ENCODE measurements around the gene IL17RA. TPM values are rescaled to one million over a fixed set of nuclear protein-coding genes. Genes with fewer than 3 reads are reported as not detected.

Gene IL17RA
- polyA plus RNA-seq, 1 donor (not counting 4 experiments of a cell fraction or from before 2014, with no cell fraction given): 6.0 TPM

- dilution Hi-C loops (cut with MboI; ENCODE audit: extremely low pct_ligation_motif_present, low sequenced_read_pairs): no loop called here
- no peak overlapping the region for H3K27ac ChIP-seq (ENCODE audit: control insufficient read depth, insufficient read depth, low read length)
- no peak overlapping the region for H3K4me3 ChIP-seq (ENCODE audit: control insufficient read depth in 2 of 3, extremely low read depth in 1 of 3, insufficient read depth in 2 of 3, low read depth in 1 of 3, low read length in 3 of 3)
- no peaks in the 10 kb centered on the region for H3K4me1 ChIP-seq (ENCODE audit: control insufficient read depth, extremely low read depth, insufficient read depth, low read length)
- H3K4me2 ChIP-seq (ENCODE audit: control insufficient read depth, extremely low read depth, insufficient read depth, low read depth, low read length): no peak overlapping the region
- H3K27me3 ChIP-seq (ENCODE audit: control insufficient read depth, extremely low read depth, insufficient read depth, low read length): no peaks in the 10 kb centered on the region
- peaks cover 18% of the 10 kb centered on the region for H3K79me2 ChIP-seq (ENCODE audit: control insufficient read depth, insufficient read depth, low read length)
- H4K20me1 ChIP-seq (ENCODE audit: control insufficient read depth, extremely low read depth, insufficient read depth, low read length): peaks cover 3% of the 10 kb centered on the region
- no peak overlapping the region for H3K9ac ChIP-seq (ENCODE audit: control insufficient read depth, extremely low read depth, insufficient read depth, low read length)
- FAIRE-seq (no peak), DNase-seq (ENCODE audit: low read depth, low spot score) (no peak)
- TF ChIP-seq CTCF (optimal IDR thresholded peaks at IDR 0.05 in 1 of 3, IDR thresholded peaks at IDR 0.05 in 1 of 3, conservative IDR thresholded peaks at IDR 0.05 in 1 of 3; ENCODE audit: extremely low read depth in 1 of 3, insufficient read depth in 2 of 3, low read length in 3 of 3) (peak; percentile 8 to 27 (median 19)), EZH2 (IDR thresholded peaks at IDR 0.05; ENCODE audit: low read length) (no peak)
- H3K9me3 ChIP-seq (ENCODE audit: control insufficient read depth, low read depth, low read length): no peaks in the 10 kb centered on the region
- no peaks in the 10 kb centered on the region for H3K9me1 ChIP-seq (ENCODE audit: control insufficient read depth, extremely low read depth, insufficient read depth, low read length)
- no peak overlapping the region for H2AFZ ChIP-seq (ENCODE audit: control insufficient read depth, low read length)
- H3K36me3 ChIP-seq (ENCODE audit: control insufficient read depth in 2 of 2, extremely low read depth in 1 of 2, insufficient read depth in 2 of 2, low read length in 2 of 2): peaks cover 19 to 24% of the 10 kb centered on the region in 2 experiments
These were observed 10.7 kb downstream of the IL17RA start for GRCh38 chr22:17095538-17095937.

DNA sequence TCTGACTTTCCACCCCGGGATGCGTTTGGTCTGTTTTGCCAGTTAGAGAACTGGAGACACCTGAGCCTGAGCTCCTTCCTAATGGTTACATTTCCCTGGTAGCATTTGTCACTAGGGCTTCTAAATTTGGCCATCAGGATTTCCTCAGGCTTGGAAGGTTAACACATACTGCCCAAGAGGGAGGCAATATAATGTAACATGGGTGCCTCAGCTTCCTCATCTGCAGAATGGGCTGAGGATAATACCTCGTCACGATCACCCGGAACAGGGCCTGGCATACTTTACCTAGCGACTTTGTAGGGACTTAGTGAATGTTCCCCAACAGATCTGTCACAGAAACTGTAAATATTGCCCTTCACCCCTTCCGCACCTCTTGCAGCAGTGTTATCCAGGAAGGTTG, 11.3 kb downstream of the IL17RA start:
- DNase-seq (ENCODE audit: low read depth, low spot score) (no peak), FAIRE-seq (no peak)
- no peaks in the 10 kb centered on the region for H3K4me1 ChIP-seq (ENCODE audit: control insufficient read depth, extremely low read depth, insufficient read depth, low read length)
- H3K27ac ChIP-seq (ENCODE audit: control insufficient read depth, insufficient read depth, low read length): no peak overlapping the region
- no peak overlapping the region for H3K4me2 ChIP-seq (ENCODE audit: control insufficient read depth, extremely low read depth, insufficient read depth, low read depth, low read length)
- H3K9me3 ChIP-seq (ENCODE audit: control insufficient read depth, low read depth, low read length): no peaks in the 10 kb centered on the region
- no peak overlapping the region for H3K9ac ChIP-seq (ENCODE audit: control insufficient read depth, extremely low read depth, insufficient read depth, low read length)
- dilution Hi-C loops (cut with MboI; ENCODE audit: extremely low pct_ligation_motif_present, low sequenced_read_pairs): no loop called here
- H3K9me1 ChIP-seq (ENCODE audit: control insufficient read depth, extremely low read depth, insufficient read depth, low read length): no peaks in the 10 kb centered on the region
- H3K36me3 ChIP-seq (ENCODE audit: control insufficient read depth in 2 of 2, extremely low read depth in 1 of 2, insufficient read depth in 2 of 2, low read length in 2 of 2): peaks cover 21 to 26% of the 10 kb centered on the region in 2 experiments
- H2AFZ ChIP-seq (ENCODE audit: control insufficient read depth, low read length): no peak overlapping the region
- TF ChIP-seq EZH2 (IDR thresholded peaks at IDR 0.05; ENCODE audit: low read length): no peak
- no peak for TF ChIP-seq CTCF (optimal IDR thresholded peaks at IDR 0.05 in 1 of 3, IDR thresholded peaks at IDR 0.05 in 1 of 3, conservative IDR thresholded peaks at IDR 0.05 in 1 of 3; ENCODE audit: extremely low read depth in 1 of 3, insufficient read depth in 2 of 3, low read length in 3 of 3)
- no peaks in the 10 kb centered on the region for H3K27me3 ChIP-seq (ENCODE audit: control insufficient read depth, extremely low read depth, insufficient read depth, low read length)
- peaks cover 15% of the 10 kb centered on the region for H3K79me2 ChIP-seq (ENCODE audit: control insufficient read depth, insufficient read depth, low read length)
- no peak overlapping the region for H3K4me3 ChIP-seq (ENCODE audit: control insufficient read depth in 2 of 3, extremely low read depth in 1 of 3, insufficient read depth in 2 of 3, low read depth in 1 of 3, low read length in 3 of 3)
- peaks cover 3% of the 10 kb centered on the region for H4K20me1 ChIP-seq (ENCODE audit: control insufficient read depth, extremely low read depth, insufficient read depth, low read length)

All from keratinocyte (primary cell).